Ovary (tissue), 9 donors: ENCODE results near the gene SLC12A8. TPM values are rescaled to one million over a fixed set of nuclear protein-coding genes. Genes with fewer than 3 reads are reported as not detected.

Source experiments
- DNase-seq, 5 donors: peaks; one replicate each; pipeline ENCODE4 v3.0.0-alpha.2; 2019 to 2020
- H3K27ac ChIP-seq, 2 donors: fragments of 200-600 bp; one replicate each; pipeline versions ENCODE4 v1.5.1 to v1.8.0; 2019 to 2022
- H3K27me3 ChIP-seq: fragments of 200-600 bp; one replicate; pipeline ENCODE4 v1.8.0; 2022
- H3K36me3 ChIP-seq: fragments of 200-600 bp; sonication (generic); one replicate; pipeline ENCODE4 v1.5.1; 2019
- H3K4me1 ChIP-seq: one replicate; pipeline ENCODE4 v1.8.1; 2013; ENCODE audit warnings: mild to moderate bottlenecking, moderate library complexity; ENCODE audit not compliant: insufficient read depth
- H3K4me3 ChIP-seq: fragments of 200-600 bp; sonication (generic); one replicate; pipeline ENCODE4 v1.5.1; 2017
- H3K9me3 ChIP-seq, 2 donors: fragments of 200-600 bp in 1 of 2; sonication (generic) in 1 of 2; one replicate each; pipeline versions ENCODE4 v1.5.1 to v1.8.1; 2013 to 2019; ENCODE audit warnings: mild to moderate bottlenecking in 1 of 2, moderate library complexity in 1 of 2
- EP300 ChIP-seq: sonication (generic); formaldehyde crosslinking; IDR thresholded peaks from one replicate; pipeline ENCODE4 v1.6.1; 2017; ENCODE audit warnings: antibody characterized with exemption
- POLR2A ChIP-seq: fragments of 450-650 bp; IDR thresholded peaks from one replicate; pipeline ENCODE4 v1.6.1; 2017; ENCODE audit warnings: antibody characterized with exemption, mild to moderate bottlenecking, moderate library complexity
- WGBS, 3 donors: extraction: QIAGEN DNeasy Blood & Tissue Kit in 1 of 3; methylation state at CpG; one replicate each; pipeline versions ENCODE4 v1.1.5 to v1.1.7; 2013 to 2017; 5-methylcytosine and 5-hydroxymethylcytosine counted together
- intact Hi-C, 4 donors: fragments of 100-400 bp; cut with DNase I; formaldehyde crosslinking; loops; one replicate each; pipeline versions ENCODE4 v1.11.0 to v1.15.1; 2022 to 2023
- polyA plus RNA-seq, 2 donors: library from polyadenylated mRNA; stranded (reverse); fragments of 200-250 nt in 1 of 2; fragments of 350-450 nt in 1 of 2; fragmentation: Illumina TruSeq in 1 of 2; extraction: RNeasy Lipid Tissue Mini Kit (QIAGEN cat#74804) in 1 of 2; gene quantifications; one replicate each; pipeline ENCODE4 v1.2.3, GENCODE V29; 2013 to 2014
- total RNA-seq, 7 donors: library from RNA; depleted of rRNA in 2 of 7; stranded (reverse); fragments of >200 nt in 2 of 7; fragmentation: NEBNext Ultra II Directional in 3 of 7; extraction: Animal tissue kit (Norgen Biotek cat#: 25700) in 3 of 7; gene quantifications; one replicate each; pipeline versions ENCODE4 v1.1.0 to v1.2.4, GENCODE V29; 2016 to 2023
- TF ChIP-seq, protein P1 (sequence below), 3 donors: fragments of 450-650 bp in 2 of 3; fragments of 200-600 bp in 1 of 3; IDR thresholded peaks; one replicate each; pipeline versions ENCODE4 v1.5.1 to v1.8.0; 2016 to 2022; ENCODE audit warnings: antibody characterized with exemption in 3 of 3, mild to moderate bottlenecking in 1 of 3
- donor health status: DM: no; HTN: no; CAD: no; lungs with moderate emphysema.
- donor health status: DM: no; HTN: no; CAD: no.
- donor health status: Bipolar disorder and iron deficiency.
- donor health status: DM: yes; HTN: yes; CAD: no.
- donor health status: DM: no; HTN: no; CAD: no.
- donor health status: DM: yes; HTN: yes; CAD: no.

The SLC12A8 gene
- total and polyA plus RNA-seq, 9 donors, result 0.28 to 11.5 (median 1.5) TPM

DNA sequence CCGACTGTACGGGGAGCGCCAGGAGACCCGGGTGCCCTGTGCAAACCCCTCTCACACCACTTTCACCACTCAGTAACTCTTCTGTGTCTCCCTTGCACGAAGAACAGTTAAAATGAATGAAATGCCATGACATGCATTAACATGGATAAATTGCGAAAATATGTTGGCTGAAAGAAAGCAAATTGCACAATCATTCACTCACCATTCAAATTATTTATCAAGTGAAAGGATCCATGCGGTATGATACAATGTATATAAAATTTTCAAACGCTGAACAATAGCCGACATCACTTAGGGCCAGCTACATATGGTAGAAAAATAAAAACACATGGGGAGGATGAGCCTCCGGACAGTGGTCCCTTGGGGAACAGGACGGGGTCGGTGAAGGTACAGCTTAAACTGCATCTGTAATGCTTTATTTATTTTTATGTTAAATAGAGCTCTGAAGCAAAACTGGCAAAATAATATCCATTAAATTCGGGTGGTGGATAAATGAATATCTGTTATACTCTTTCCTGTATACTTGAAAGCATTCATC, 45.9 kb downstream of the SLC12A8 start:
- WGBS, 3 donors, result 92 to 93% (median 92%) methylated on average over 13 of the region's 13 CpGs
- no peaks in the 10 kb centered on the region for H3K9me3 ChIP-seq
- TF ChIP-seq EP300 (no peak), POLR2A (no peak)
- TF ChIP-seq, protein P1, sequence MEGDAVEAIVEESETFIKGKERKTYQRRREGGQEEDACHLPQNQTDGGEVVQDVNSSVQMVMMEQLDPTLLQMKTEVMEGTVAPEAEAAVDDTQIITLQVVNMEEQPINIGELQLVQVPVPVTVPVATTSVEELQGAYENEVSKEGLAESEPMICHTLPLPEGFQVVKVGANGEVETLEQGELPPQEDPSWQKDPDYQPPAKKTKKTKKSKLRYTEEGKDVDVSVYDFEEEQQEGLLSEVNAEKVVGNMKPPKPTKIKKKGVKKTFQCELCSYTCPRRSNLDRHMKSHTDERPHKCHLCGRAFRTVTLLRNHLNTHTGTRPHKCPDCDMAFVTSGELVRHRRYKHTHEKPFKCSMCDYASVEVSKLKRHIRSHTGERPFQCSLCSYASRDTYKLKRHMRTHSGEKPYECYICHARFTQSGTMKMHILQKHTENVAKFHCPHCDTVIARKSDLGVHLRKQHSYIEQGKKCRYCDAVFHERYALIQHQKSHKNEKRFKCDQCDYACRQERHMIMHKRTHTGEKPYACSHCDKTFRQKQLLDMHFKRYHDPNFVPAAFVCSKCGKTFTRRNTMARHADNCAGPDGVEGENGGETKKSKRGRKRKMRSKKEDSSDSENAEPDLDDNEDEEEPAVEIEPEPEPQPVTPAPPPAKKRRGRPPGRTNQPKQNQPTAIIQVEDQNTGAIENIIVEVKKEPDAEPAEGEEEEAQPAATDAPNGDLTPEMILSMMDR (IDR thresholded peaks at IDR 0.05), result no peak
- no peaks in the 10 kb centered on the region for H3K36me3 ChIP-seq
- H3K27ac ChIP-seq, result no peak overlapping the region
- intact Hi-C loops, result loop anchor here in 1 of 4 donors (5.0 kb wide), 1 partner anchor 169 kb away; no protein-coding TSS in a partner anchor
- no peaks in the 10 kb centered on the region for H3K4me1 ChIP-seq
- no peak overlapping the region for H3K4me3 ChIP-seq
- no peaks in the 10 kb centered on the region for H3K27me3 ChIP-seq
- DNase-seq, result no peak

DNA sequence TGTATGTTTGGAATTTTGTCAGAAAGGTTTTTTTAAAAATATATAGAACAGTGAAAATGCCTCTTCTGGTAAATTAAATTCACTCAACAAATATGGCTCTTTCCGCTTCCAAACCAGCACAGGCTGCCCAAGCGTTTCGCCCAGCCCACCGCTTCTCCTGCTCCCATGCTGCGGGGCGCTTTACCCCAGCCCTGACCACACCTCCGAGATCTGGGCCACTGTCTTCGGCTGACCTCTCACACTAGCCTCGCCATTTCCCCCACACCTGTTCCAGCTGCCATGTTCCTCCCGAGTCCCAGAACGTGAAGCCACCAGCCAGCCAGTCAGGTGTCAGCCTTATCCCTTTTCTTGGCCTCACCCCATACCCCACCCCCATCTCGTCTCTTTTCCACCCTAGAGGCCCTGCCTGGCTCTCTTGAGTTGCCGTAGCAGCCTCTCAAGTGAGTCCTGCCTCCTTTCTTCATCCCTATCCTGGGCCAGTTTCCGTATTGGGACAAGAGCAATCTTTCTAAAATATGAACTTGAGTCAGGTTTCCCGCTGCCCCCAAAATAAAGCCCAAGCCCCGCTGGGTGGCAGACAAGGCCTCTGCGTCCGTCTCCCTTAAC, 46.5 kb downstream of the SLC12A8 start:
- H3K4me1 ChIP-seq, result no peaks in the 10 kb centered on the region
- no peak overlapping the region for H3K4me3 ChIP-seq
- no peak overlapping the region for H3K27ac ChIP-seq
- DNase-seq, result no peak
- WGBS, 3 donors, result 92 to 96% (median 94%) methylated on average over 18 of the region's 18 CpGs
- intact Hi-C loops, result loop anchor here in 1 of 4 donors (5.0 kb wide), 1 partner anchor 169 kb away; no protein-coding TSS in a partner anchor
- no peaks in the 10 kb centered on the region for H3K9me3 ChIP-seq
- no peaks in the 10 kb centered on the region for H3K36me3 ChIP-seq
- TF ChIP-seq POLR2A (no peak), EP300 (no peak)
- TF ChIP-seq, protein P1 (IDR thresholded peaks at IDR 0.05), result no peak
- no peaks in the 10 kb centered on the region for H3K27me3 ChIP-seq

DNA sequence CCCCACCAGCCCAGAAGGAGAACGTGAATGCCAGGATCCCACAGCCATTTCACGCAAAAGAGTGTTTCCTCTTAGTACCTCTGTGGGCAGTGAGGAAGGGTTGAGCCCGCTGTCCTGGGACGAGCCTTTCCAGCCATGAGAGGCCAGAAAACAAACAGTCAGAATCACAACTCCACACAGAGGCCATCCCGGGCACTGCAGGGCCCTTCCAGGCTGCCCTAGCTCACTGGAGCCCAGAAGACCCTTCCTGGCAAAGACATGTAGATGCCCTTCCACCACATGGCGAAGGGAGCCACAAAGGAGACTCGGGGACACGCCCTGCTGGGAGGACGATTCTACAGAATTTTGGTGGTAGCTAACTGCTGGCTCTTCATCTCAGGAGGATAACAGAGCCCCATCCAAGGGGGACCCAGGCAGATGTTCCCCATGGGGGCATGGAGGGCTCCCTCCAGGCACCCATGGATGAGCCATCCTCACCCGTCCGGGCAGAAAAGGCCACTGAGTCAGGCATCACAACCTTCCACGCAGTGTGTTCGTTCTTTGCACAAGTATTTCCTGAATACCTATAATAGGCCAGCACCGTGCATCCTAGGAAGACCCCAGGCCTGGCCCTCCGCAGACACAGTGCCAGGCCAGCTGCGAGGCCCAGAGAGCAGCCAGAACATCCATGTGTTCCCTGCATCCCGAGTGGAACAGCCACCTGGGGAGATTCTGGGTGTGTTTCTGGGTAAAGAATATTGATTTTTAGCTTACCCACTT, 47.2 kb downstream of the SLC12A8 start:
- intact Hi-C loops, result loop anchor here in 1 of 4 donors (5.0 kb wide), 1 partner anchor 168 kb away; no protein-coding TSS in a partner anchor

More for the DNA sequence above, 47.2 kb downstream of the SLC12A8 start:
- H3K36me3 ChIP-seq, result no peaks in the 10 kb centered on the region
- WGBS, 3 donors, result 73 to 78% (median 77%) methylated on average over 17 of the region's 17 CpGs
- H3K27ac ChIP-seq, result no peak overlapping the region
- no peaks in the 10 kb centered on the region for H3K4me1 ChIP-seq
- H3K9me3 ChIP-seq, result no peaks in the 10 kb centered on the region
- no peak for TF ChIP-seq EP300
- TF ChIP-seq, protein P1 (IDR thresholded peaks at IDR 0.05), result peak in 1 of 3 donors; percentile 28
- no peak for TF ChIP-seq POLR2A
- DNase-seq, result peak in 2 of 5 donors; percentile 35 to 65
- H3K27me3 ChIP-seq, result no peaks in the 10 kb centered on the region
- no peak overlapping the region for H3K4me3 ChIP-seq
